HG02981 (cell line): ENCODE data around the gene PRTFDC1.

Experiments used
- ATAC-seq: cut with Tn5 transposase; IDR thresholded peaks from one replicate; pipeline ENCODE4 v1.9.1; 2021; ENCODE audit warnings: mild to moderate bottlenecking, moderate library complexity; ENCODE audit not compliant: unreplicated experiment

The PRTFDC1 gene

GRCh38 chr10:24804956-24805355 is 147.4 kb downstream of the PRTFDC1 start:
- no peak for ATAC-seq

GRCh38 chr10:24804392-24804791 is 148.0 kb downstream of the PRTFDC1 start:
- no peak for ATAC-seq

- no peak for ATAC-seq
Observed at GRCh38 chr10:24802378-24802777, 150.0 kb downstream of the PRTFDC1 start.

DNA sequence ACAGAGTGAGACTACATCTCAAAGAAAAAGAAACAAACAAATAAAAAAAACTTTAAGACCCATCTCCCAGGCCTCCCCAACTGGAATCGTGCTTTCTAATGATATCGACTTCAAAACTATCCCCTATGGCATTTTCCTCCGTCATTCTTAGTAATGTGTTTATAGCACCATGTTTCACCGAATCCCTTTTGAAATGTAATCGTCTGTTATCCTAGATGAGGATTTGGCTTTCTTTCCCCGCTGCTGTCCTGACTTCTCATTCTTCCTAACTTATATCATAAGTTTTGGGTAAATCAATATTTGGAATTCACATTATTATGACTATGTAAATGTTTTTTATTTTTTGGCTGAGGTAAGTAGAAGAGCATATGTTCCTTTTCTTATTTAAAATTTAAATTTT is 151.5 kb downstream of the PRTFDC1 start:
- ATAC-seq, result no peak
